ENCODE measurements around the gene NFKBIE. TPM values are rescaled to one million over a fixed set of nuclear protein-coding genes. Genes with fewer than 3 reads are reported as not detected.

NFKBIE gene
- total and polyA plus RNA-seq, 9 donors: 3.2 to 7.7 (median 5.2) TPM

- Histone ChIP-seq H3K27ac (ENCODE audit: low read length) (peak overlapping the region; percentile 62), H3K9me3 (replicated peaks; ENCODE audit: control insufficient read depth, low read depth, low read length) (no peaks in the 10 kb centered on the region), H3K36me3 (ENCODE audit: control insufficient read depth, insufficient read depth, low read length) (peaks cover 51% of the 10 kb centered on the region), H3K4me3 (ENCODE audit: low read length) (peak overlapping the region; percentile 41), H3K4me1 (ENCODE audit: control insufficient read depth, insufficient read depth, low read length) (peaks cover 29% of the 10 kb centered on the region), H3K27me3 (ENCODE audit: control insufficient read depth, insufficient read depth, low read length) (no peaks in the 10 kb centered on the region)
- DNase-seq: no peak
- 28% methylated on average over 12 of the region's 15 CpGs for WGBS (ENCODE audit: insufficient coverage)
Measured at GRCh38 chr6:44257753-44258324, 7.5 kb downstream of the NFKBIE start.

GRCh38 chr6:44257025-44257752, 8.2 kb downstream of the NFKBIE start, which contains the start of gene SLC35B2:
Gene SLC35B2, minus strand, starts transcription at chr6:44257528. Its CDS starts 118 bp downstream, at chr6:44257410.
- Histone ChIP-seq H3K9me3 (replicated peaks; ENCODE audit: control insufficient read depth, low read depth, low read length) (no peaks in the 10 kb centered on the region), H3K27ac (ENCODE audit: low read length) (peak within 1 kb of the TSS; percentile 93), H3K27me3 (ENCODE audit: control insufficient read depth, insufficient read depth, low read length) (no peaks in the 10 kb centered on the region), H3K4me1 (ENCODE audit: control insufficient read depth, insufficient read depth, low read length) (peaks cover 23% of the 10 kb centered on the region), H3K4me3 (ENCODE audit: low read length) (peak within 1 kb of the TSS; percentile 91), H3K36me3 (ENCODE audit: control insufficient read depth, insufficient read depth, low read length) (peaks cover 57% of the 10 kb centered on the region)
- peak; percentile 88 for DNase-seq
- under 1% methylated on average over 77 of the region's 80 CpGs for WGBS (ENCODE audit: insufficient coverage)

DNA sequence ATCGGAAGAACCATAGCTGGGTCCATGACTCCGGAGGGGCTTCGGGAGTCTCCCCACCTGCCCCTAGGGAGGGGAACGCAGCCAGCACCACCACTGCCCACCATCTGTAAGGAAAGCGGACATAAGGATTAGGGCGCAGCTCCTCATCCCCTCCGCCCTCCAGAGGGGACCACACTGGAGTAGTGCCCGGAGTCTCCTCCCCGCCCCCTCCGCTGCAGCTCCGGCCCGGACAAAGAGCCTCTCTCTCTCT, 8.7 kb downstream of the NFKBIE start:
- Histone ChIP-seq H3K4me1 (ENCODE audit: control insufficient read depth, insufficient read depth, low read length) (peaks cover 22% of the 10 kb centered on the region), H3K4me3 (ENCODE audit: low read length) (peak overlapping the region; percentile 91), H3K27me3 (ENCODE audit: control insufficient read depth, insufficient read depth, low read length) (no peaks in the 10 kb centered on the region), H3K9me3 (replicated peaks; ENCODE audit: control insufficient read depth, low read depth, low read length) (no peaks in the 10 kb centered on the region), H3K27ac (ENCODE audit: low read length) (peak overlapping the region; percentile 93), H3K36me3 (ENCODE audit: control insufficient read depth, insufficient read depth, low read length) (peaks cover 58% of the 10 kb centered on the region)
- WGBS (ENCODE audit: insufficient coverage): 0% methylated on average over 9 of the region's 12 CpGs
- DNase-seq: no peak

DNA sequence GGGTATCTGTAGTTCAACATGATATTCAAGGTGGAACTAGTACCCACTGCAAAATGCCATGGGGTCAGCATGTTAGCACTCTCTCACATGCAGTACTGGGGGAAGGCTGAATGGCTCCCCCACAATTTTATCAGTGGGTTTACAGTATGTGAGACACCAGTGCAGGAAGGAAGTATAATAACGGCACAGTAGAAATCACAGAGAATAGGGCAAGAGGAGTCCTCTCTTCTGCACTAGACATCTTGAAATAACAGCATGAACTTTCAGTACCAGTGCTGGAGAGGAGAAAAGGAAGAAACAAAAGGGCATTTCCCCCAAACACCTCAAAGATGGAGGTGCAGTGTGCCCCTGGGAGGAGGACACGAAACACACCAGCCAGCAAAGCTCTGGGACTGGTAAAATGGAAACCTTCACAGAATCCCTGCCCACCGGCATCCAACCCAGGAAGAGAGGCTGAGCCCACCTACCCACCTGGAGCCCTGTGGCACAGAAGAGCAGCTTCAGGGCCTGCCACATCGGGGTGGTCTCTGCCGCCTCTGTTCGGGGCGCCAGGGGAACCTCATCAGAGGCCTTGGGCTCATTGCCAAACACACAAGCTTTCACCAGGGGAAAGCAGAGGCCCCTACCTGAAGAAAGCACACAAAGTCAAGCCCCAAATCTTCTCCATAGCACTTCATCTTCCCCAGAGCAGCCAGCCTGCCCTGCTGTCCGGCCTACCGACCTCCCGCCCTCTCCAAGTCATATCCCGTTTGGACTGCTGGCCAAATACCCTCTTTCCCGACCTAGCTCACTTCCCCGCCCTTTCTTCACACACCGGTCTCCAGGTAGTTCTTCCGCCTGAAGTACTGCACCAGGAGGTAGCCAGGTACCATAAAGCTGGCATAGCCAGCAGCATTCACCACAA, 9.2 kb downstream of the NFKBIE start:
- Histone ChIP-seq H3K36me3 (ENCODE audit: control insufficient read depth, insufficient read depth, low read length) (peaks cover 60% of the 10 kb centered on the region), H3K27me3 (ENCODE audit: control insufficient read depth, insufficient read depth, low read length) (no peaks in the 10 kb centered on the region), H3K9me3 (replicated peaks; ENCODE audit: control insufficient read depth, low read depth, low read length) (no peaks in the 10 kb centered on the region), H3K4me3 (ENCODE audit: low read length) (peak overlapping the region; percentile 91), H3K27ac (ENCODE audit: low read length) (peak overlapping the region; percentile 93), H3K4me1 (ENCODE audit: control insufficient read depth, insufficient read depth, low read length) (peaks cover 22% of the 10 kb centered on the region)
- 13% methylated on average over 12 of the region's 15 CpGs for WGBS (ENCODE audit: insufficient coverage)
- DNase-seq: no peak

DNA sequence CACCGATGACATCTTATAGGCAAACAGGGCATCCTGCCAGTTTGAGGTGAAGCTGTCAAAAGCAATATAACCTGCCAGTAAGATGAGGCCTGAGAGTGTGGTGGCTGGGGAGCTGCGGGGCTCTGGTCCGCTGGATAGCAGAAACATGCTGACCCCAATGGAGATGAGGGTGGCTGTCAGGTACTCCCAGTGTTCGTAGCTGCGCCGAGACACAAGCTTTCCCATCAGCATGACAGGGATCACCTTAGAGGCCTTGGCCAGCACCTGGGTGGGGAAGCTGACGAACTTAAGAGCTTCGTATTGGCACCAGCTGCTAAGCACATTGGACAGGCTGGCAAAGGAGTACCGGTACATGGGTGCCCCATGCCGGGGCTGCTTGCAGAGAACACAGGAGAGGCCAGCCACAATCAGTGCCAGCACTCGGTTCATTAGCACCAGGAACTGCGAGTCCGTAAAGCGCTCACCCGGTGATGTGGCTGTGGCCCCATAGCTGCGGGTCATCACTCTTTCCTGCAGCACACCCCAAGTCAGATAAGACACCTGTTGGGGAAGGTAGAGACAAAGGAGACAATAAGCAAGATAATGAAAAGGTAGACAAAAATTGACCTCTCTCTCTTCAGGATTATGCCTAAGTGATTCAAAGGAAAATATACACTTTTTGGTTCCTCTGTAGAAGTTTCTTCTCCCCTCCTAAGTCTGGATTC, 10.1 kb downstream of the NFKBIE start:
- no peak overlapping the region for H3K27ac ChIP-seq (ENCODE audit: low read length)
- no peak for DNase-seq
- H3K4me3 ChIP-seq (ENCODE audit: low read length): no peak overlapping the region
- peaks cover 65% of the 10 kb centered on the region for H3K36me3 ChIP-seq (ENCODE audit: control insufficient read depth, insufficient read depth, low read length)
- no peaks in the 10 kb centered on the region for H3K9me3 ChIP-seq (replicated peaks; ENCODE audit: control insufficient read depth, low read depth, low read length)
- WGBS (ENCODE audit: insufficient coverage): 61% methylated on average over 7 of the region's 16 CpGs
- no peaks in the 10 kb centered on the region for H3K27me3 ChIP-seq (ENCODE audit: control insufficient read depth, insufficient read depth, low read length)
- H3K4me1 ChIP-seq (ENCODE audit: control insufficient read depth, insufficient read depth, low read length): peaks cover 22% of the 10 kb centered on the region

DNA sequence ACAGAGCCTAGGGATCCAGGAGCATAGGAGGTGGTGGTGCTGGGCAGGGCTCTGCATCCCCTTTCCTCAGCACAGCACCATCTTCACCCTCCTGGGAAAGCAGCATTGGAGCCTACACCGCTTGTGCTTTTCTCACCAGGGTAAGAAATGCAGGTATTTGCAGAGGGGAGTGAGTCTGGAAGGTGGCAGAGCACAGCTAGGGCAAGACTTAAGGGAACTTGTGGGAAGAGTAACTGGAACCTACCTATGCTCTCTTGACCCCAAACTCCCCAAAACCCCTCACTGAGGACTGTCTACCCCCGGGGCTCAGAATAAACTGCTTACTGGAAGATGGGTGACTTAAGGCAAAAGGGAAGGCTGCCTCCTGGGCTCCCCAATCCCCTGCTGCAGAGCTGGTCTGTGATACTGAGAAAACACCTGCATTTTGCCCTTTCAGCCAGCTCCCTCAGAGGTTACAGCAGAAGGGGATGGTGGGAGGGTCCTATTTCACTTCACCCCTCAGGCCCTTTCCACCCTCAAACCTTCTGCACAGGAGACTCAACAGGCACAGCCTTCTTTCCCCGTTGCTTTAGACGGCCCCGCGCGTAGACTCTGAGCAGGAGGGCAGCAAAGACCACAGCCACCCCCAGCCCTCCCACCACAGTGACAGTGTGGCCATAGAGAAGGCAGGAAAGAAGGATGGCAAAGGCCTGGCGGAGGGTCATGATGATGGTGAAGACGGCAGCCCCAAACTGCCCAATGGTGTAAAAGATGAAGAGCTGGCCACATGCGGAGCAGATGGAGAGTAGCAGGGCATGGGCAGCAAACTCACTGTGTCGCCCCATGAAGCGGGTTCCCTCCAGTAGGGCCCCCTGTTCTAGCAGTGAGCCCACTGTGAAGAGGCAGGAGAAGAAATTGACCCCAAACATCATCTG, 10.9 kb downstream of the NFKBIE start:
- Histone ChIP-seq H3K9me3 (replicated peaks; ENCODE audit: control insufficient read depth, low read depth, low read length) (no peaks in the 10 kb centered on the region), H3K4me1 (ENCODE audit: control insufficient read depth, insufficient read depth, low read length) (peaks cover 22% of the 10 kb centered on the region), H3K27me3 (ENCODE audit: control insufficient read depth, insufficient read depth, low read length) (no peaks in the 10 kb centered on the region), H3K4me3 (ENCODE audit: low read length) (no peak overlapping the region), H3K27ac (ENCODE audit: low read length) (no peak overlapping the region), H3K36me3 (ENCODE audit: control insufficient read depth, insufficient read depth, low read length) (peaks cover 67% of the 10 kb centered on the region)
- no peak for DNase-seq
- WGBS (ENCODE audit: insufficient coverage): 73% methylated on average over 2 of the region's 12 CpGs

DNA sequence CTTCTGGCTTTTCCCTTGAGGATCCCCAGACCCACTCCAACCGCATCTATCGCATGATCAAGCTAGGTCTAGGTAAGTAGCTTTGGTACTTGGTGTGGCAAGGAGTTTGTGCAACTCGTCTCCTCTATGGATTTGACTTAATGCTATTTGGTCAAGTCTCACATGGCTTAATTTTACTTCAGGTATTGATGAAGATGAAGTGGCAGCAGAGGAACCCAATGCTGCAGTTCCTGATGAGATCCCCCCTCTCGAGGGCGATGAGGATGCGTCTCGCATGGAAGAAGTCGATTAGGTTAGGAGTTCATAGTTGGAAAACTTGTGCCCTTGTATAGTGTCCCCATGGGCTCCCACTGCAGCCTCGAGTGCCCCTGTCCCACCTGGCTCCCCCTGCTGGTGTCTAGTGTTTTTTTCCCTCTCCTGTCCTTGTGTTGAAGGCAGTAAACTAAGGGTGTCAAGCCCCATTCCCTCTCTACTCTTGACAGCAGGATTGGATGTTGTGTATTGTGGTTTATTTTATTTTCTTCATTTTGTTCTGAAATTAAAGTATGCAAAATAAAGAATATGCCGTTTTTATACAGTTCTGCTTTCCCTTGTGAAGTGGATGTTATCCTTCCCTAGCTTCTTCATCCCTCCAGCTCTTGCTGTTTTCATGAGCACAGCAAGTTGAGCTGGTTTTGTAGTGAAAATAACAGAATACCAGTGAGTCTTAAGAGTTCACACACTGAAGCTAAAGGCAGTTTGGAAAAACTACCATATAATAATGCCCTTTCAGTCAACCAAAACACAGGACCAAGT, 11.8 kb downstream of the NFKBIE start:
- H3K9me3 ChIP-seq (replicated peaks; ENCODE audit: control insufficient read depth, low read depth, low read length): no peaks in the 10 kb centered on the region
- H3K36me3 ChIP-seq (ENCODE audit: control insufficient read depth, insufficient read depth, low read length): peaks cover 68% of the 10 kb centered on the region
- WGBS (ENCODE audit: insufficient coverage): 100% methylated on average over 1 of the region's 10 CpGs
- no peak for DNase-seq
- H3K4me3 ChIP-seq (ENCODE audit: low read length): no peak overlapping the region
- H3K4me1 ChIP-seq (ENCODE audit: control insufficient read depth, insufficient read depth, low read length): peaks cover 28% of the 10 kb centered on the region
- H3K27ac ChIP-seq (ENCODE audit: low read length): no peak overlapping the region
- no peaks in the 10 kb centered on the region for H3K27me3 ChIP-seq (ENCODE audit: control insufficient read depth, insufficient read depth, low read length)

- WGBS (ENCODE audit: insufficient coverage): 94% methylated on average over 7 of the region's 14 CpGs
- H3K27me3 ChIP-seq (ENCODE audit: control insufficient read depth, insufficient read depth, low read length): no peaks in the 10 kb centered on the region
- peaks cover 21% of the 10 kb centered on the region for H3K4me1 ChIP-seq (ENCODE audit: control insufficient read depth, insufficient read depth, low read length)
- H3K27ac ChIP-seq (ENCODE audit: low read length): no peak overlapping the region
- H3K36me3 ChIP-seq (ENCODE audit: control insufficient read depth, insufficient read depth, low read length): peaks cover 70% of the 10 kb centered on the region
- H3K4me3 ChIP-seq (ENCODE audit: low read length): no peak overlapping the region
- H3K9me3 ChIP-seq (replicated peaks; ENCODE audit: control insufficient read depth, low read depth, low read length): no peaks in the 10 kb centered on the region
- DNase-seq: no peak
Measured at GRCh38 chr6:44251576-44252524, 13.5 kb downstream of the NFKBIE start.
